DND-41 (cell line): ENCODE data around the gene NCF4.

Experiments
- ATAC-seq: fragments of 200-7000 bp; cut with Tn5 transposase; 3 replicates; pipeline ENCODE4 v1.9.1; 2021; ENCODE audit warnings: low read depth; ENCODE audit not compliant: insufficient read depth
- DNase-seq: peaks from one replicate; pipeline ENCODE4 v3.0.0-alpha.2; 2020
- H2AFZ ChIP-seq: 2 replicates; pipeline ENCODE4 v1.6.0; 2012; ENCODE audit warnings: low read depth, low read length
- H3K27ac ChIP-seq: 2 replicates; pipeline ENCODE4 v1.5.1; 2012; ENCODE audit warnings: low read length, inconsistent platforms
- H3K27me3 ChIP-seq: fragments of 200-600 bp; sonication (generic); 2 replicates; pipeline ENCODE4 v1.6.0; 2012; ENCODE audit warnings: low read length, mild to moderate bottlenecking, inconsistent platforms; ENCODE audit not compliant: insufficient read depth, poor library complexity
- H3K36me3 ChIP-seq: 2 replicates; pipeline ENCODE4 v1.5.1; 2012; ENCODE audit warnings: low read length, inconsistent platforms; ENCODE audit not compliant: insufficient read depth
- H3K4me1 ChIP-seq: 2 replicates; pipeline ENCODE4 v1.5.1; 2012; ENCODE audit warnings: mild to moderate bottlenecking, low read length; ENCODE audit not compliant: insufficient read depth
- H3K4me2 ChIP-seq: 2 replicates; pipeline ENCODE4 v1.6.0; 2012; ENCODE audit warnings: mild to moderate bottlenecking, moderate library complexity, low read length, inconsistent platforms; ENCODE audit not compliant: insufficient read depth
- H3K4me3 ChIP-seq, 2 experiments: fragments of 200-600 bp in 1 of 2; shearing (Covaris generic) in 1 of 2; 2 replicates each; pipeline ENCODE4 v1.5.1; 2012 to 2016; ENCODE audit warnings: inconsistent platforms in 2 of 2, low read length in 2 of 2, mild to moderate bottlenecking in 2 of 2, low read depth in 1 of 2, moderate library complexity in 1 of 2
- H3K79me2 ChIP-seq: 2 replicates; pipeline ENCODE4 v1.6.0; 2012; ENCODE audit warnings: low read length, inconsistent platforms; ENCODE audit not compliant: insufficient read depth
- H3K9ac ChIP-seq: 2 replicates; pipeline ENCODE4 v1.6.0; 2012; ENCODE audit warnings: low read depth, mild to moderate bottlenecking, inconsistent platforms, low read length, moderate library complexity
- H3K9me3 ChIP-seq: 2 replicates; pipeline ENCODE4 v1.5.1; 2012; ENCODE audit warnings: low read length, moderate library complexity, mild to moderate bottlenecking, inconsistent platforms; ENCODE audit not compliant: insufficient read depth, severe bottlenecking
- H4K20me1 ChIP-seq: 2 replicates; pipeline ENCODE4 v1.6.0; 2012; ENCODE audit warnings: low read length; ENCODE audit not compliant: insufficient read depth
- CTCF ChIP-seq: IDR thresholded peaks from 2 replicates; pipeline ENCODE4 v1.5.1; 2012; ENCODE audit warnings: borderline replicate concordance, low read length, moderate library complexity, mild to moderate bottlenecking; ENCODE audit not compliant: poor library complexity, severe bottlenecking; ENCODE audit errors: extremely low read depth
- EZH2 ChIP-seq: IDR thresholded peaks from 3 replicates; pipeline ENCODE4 v1.6.1; 2012; ENCODE audit warnings: borderline replicate concordance, low read depth, mild to moderate bottlenecking, moderate library complexity, low read length, inconsistent platforms; ENCODE audit not compliant: severe bottlenecking

NCF4 gene

GRCh38 chr22:36864454-36865215 lies 3.8 kb downstream of the NCF4 start:
- TF ChIP-seq EZH2 (no peak), CTCF (no peak)
- H2AFZ ChIP-seq = no peak overlapping the region
- ATAC-seq = no peak
- no peak for DNase-seq
- H3K9ac ChIP-seq = no peak overlapping the region
- no peaks in the 10 kb centered on the region for H4K20me1 ChIP-seq
- H3K79me2 ChIP-seq = no peaks in the 10 kb centered on the region
- H3K27ac ChIP-seq = no peak overlapping the region
- no peaks in the 10 kb centered on the region for H3K4me1 ChIP-seq
- H3K9me3 ChIP-seq = no peaks in the 10 kb centered on the region
- no peak overlapping the region for H3K4me3 ChIP-seq
- no peaks in the 10 kb centered on the region for H3K36me3 ChIP-seq
- H3K4me2 ChIP-seq = no peak overlapping the region
- H3K27me3 ChIP-seq = no peaks in the 10 kb centered on the region

- H3K79me2 ChIP-seq = no peaks in the 10 kb centered on the region
- no peak overlapping the region for H3K4me2 ChIP-seq
- TF ChIP-seq CTCF (no peak), EZH2 (no peak)
- no peaks in the 10 kb centered on the region for H3K36me3 ChIP-seq
- H4K20me1 ChIP-seq = no peaks in the 10 kb centered on the region
- no peak overlapping the region for H3K27ac ChIP-seq
- no peak overlapping the region for H2AFZ ChIP-seq
- H3K4me3 ChIP-seq = no peak overlapping the region
- ATAC-seq = no peak
- no peak overlapping the region for H3K9ac ChIP-seq
- no peaks in the 10 kb centered on the region for H3K9me3 ChIP-seq
- H3K27me3 ChIP-seq = no peaks in the 10 kb centered on the region
- H3K4me1 ChIP-seq = no peaks in the 10 kb centered on the region
- DNase-seq = no peak
Measured at GRCh38 chr22:36865346-36865745, 4.5 kb downstream of the NCF4 start.

GRCh38 chr22:36867695-36868094 lies 6.9 kb downstream of the NCF4 start:
- no peaks in the 10 kb centered on the region for H4K20me1 ChIP-seq
- H3K79me2 ChIP-seq = no peaks in the 10 kb centered on the region
- no peak for DNase-seq
- no peak for ATAC-seq
- H3K27ac ChIP-seq = no peak overlapping the region
- H2AFZ ChIP-seq = no peak overlapping the region
- no peak overlapping the region for H3K9ac ChIP-seq
- no peak overlapping the region for H3K4me2 ChIP-seq
- TF ChIP-seq CTCF (no peak), EZH2 (no peak)
- H3K4me1 ChIP-seq = no peaks in the 10 kb centered on the region
- H3K27me3 ChIP-seq = no peaks in the 10 kb centered on the region
- no peaks in the 10 kb centered on the region for H3K9me3 ChIP-seq
- no peak overlapping the region for H3K4me3 ChIP-seq
- H3K36me3 ChIP-seq = no peaks in the 10 kb centered on the region
